DLD1 (cell line): ENCODE data around the gene PLXNB2.
"Not testable (repeated sequence)": the region's sequence is repeated elsewhere in the genome, so short reads cannot be mapped to it uniquely, and the experiment has no call there.

Experiments used
- in situ Hi-C: cut with HindIII; loops from 2 replicates; pipeline ENCODE4 v1.10.0; 2017; ENCODE audit warnings: low sequenced_read_pairs

Gene PLXNB2

DNA sequence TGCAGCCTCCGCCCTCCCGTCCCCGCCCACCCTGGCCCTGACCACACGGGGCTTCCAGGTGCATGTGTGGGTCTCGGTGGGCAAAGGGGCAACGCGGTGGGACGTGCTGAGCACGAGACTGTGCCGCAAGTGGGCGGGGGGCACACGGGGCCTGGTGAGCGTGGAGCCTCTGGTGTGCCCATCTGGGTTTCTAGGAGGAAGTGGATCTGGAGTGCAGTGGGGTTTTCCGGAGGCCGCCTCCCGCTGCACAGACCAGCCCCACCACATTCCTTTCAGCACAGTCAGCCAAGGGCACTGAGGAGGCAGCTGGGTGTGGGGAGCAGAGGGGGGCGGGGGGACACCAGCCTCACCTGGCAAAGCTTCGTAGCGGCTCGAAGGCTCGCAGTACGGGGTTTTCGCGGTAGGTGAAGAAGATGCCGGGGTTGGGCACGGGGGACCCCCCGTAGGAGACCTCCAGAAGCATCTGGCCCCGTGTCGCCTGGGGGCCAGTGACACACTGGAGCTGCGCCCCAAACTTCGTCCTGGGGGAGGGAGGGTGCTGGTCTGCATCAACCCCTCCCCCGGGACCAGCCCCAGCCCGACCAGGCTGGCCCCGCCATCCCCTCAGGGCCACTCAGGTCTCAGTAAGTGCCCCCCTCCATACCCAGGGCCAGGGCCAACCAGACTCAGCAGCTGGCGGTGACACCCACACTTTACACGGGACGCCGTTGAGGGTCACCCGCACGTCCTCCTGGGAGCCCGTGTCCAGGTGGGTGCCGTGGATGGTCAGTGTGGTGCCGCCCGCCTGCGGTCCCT is 24.9 kb downstream of the PLXNB2 start:
- in situ Hi-C loops: no loop called here

DNA sequence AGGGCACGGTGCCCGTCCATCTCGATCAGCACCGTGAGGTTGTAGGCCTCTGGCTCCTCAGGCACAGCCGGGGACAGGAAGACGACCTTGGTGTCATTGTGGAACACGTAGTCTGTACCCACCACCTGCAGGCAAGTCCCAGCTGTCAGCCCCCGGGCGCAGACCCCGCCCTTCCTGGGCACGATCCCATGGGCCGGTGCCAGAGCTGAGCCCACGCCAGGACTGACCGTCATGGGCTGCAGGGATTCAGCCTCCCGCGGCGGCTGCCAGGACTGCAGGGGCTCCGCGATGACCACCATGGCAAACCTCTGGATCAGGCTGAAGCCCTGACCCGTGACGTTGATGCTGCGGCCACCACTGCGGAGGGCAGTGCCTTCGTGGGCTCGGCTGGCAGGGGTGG is 25.5 kb downstream of the PLXNB2 start:
- in situ Hi-C loops: no loop called here

DNA sequence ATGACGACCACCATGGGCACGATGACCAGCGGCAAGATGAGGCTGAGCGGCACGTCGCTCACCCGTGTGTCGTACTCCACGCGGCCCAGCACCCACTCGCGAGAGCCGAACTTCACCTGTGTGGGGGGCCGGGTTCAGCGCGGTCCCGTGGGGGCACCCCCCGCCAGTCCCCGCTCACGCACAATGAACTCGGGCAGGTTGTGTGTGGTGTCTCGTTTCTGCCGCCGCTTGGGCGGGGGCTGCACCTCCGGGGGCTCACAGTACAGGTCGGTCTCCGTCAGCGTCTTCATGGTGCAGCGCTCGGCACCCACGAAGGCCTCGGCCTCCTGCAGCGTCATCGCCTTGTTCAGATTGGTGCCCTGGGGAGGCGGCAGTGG is 26.1 kb downstream of the PLXNB2 start:
- in situ Hi-C loops: no loop called here

DNA sequence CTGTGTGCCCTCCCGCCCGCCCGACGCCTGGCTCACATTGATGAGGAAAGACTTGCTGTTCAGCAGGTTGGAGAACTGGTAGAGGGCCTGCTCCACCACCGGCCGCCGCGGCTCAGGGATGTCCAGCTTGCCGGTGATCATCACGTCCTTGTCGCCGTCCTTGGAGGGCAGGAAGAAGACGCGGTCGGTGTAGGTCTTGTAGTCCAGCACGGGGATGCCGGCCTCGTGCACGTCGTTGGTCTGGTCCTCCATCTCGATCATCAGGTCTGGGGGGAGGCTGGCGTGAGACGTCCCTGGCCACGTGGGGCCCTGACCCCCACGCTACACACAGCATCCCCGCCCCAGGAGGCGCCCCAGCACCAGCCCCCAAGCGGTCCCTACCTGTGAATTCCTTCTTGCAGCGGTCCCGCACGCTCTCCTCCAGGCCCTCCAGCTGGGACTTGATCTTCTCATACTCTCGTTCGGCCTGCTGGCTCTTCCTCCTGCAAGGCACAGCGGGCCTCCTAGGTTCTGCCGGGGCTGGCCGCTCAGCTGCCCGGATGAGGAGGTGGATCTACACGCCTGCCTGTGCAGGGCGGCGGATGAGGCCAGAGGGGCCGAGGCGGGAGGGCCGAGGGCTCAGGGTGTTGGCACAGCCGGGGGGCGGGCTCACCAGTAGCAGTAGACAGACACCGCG is 26.6 kb downstream of the PLXNB2 start:
- in situ Hi-C loops: no loop called here

DNA sequence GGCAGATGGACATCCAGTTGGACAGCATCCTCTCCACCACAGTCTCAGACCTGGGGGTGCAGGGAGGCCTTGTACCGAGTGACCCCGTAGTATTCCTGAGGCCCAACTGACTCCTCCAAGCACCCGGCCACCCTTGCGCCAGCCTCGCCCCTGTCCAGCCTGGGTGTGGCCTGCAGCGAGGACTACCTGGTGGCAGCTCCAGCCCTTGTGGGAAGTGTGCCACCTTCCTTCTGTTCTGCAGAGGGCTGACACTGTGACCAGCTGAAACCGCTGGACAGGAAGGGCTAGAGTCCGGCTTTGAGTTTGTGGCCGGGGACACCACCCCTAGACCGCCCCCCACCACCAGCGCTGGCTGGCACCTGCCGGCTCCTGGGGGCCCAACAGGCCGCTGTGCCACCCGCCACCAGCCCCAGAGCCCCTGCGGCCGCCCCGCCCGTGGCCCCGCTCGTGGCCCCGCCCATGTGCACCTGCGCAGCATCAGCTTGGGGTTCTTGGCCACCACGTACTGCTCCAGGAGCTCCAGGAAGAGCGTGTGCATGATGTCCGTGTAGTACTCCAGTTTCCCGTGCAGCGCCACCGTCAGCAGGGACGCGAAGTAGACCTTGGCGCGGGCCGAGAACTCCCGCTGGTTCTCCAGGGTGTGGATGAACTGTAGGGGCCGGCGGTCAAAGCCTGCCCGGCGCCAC is 27.3 kb downstream of the PLXNB2 start:
- in situ Hi-C loops: no loop called here

DNA sequence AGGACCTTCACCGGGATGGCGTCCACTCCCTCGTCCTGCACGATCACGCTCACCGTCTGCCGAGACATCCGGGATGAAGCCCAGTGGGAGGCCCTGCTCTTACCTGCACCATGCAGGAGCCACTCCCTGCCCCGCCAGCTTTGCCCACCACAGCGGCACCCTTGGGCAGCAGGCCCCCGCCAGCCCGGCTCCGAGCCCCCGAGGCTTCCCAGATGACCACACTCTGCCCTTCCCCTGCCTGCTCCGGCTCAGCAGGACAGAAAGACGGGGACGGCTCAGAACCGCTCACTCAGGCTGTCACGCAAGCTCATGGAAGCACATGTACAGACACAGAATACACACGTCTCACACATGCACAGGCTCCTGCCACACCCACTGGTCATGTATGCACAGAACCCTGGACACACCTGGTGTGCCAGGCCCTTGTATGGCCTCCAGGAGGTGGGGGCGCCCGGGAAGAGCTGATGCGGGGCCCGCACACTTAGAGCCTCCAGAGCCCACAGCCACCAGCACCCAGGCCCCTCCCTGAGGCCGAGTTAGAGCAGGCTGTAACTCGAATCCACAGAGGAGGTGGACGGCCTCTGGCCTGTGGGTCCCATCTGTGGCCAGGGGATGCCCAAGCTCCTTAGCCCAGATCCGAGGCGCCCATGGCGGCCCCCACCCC is 28.4 kb downstream of the PLXNB2 start:
- in situ Hi-C loops: no loop called here

DNA sequence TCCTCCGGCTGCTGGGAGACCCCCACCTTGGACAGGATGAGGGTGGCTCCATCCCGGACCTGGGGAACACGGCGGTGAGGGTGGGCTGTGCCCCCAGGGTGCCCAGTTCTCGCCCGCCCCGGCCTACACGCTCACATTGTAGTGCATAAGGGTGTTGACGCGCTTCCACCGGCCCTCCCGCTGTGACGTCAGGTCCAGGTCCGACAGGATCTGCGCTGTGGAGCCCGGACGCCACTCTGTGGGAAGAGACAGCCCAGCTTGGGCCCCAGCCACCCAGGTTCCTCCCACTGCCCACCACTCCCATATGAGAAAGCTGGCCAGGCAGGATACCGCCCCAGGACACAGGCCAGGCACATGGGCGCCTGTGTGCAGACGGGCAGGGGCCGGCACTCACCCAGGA is 29.0 kb downstream of the PLXNB2 start:
- in situ Hi-C loops: no loop called here

DNA sequence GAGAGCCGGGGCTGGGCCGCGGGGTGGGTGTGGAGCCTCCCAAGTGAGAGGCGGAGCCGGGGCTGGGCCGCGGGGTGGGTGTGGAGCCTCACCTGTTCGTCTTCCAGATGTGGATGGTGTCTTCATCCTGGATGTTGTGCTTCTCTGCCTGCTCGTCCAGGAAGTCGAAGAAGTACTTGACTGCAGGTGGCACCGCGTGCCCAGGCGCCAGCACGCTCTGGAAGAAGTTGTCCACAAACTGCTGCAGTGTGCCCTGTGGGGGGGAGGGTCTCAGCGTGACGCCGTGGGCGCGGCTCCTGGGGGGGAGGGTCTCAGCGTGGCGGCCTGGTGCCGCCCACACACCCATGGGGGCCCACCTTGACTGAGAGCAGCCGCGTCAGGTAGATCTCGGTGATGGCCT is 29.7 kb downstream of the PLXNB2 start:
- in situ Hi-C loops: no loop called here

DNA sequence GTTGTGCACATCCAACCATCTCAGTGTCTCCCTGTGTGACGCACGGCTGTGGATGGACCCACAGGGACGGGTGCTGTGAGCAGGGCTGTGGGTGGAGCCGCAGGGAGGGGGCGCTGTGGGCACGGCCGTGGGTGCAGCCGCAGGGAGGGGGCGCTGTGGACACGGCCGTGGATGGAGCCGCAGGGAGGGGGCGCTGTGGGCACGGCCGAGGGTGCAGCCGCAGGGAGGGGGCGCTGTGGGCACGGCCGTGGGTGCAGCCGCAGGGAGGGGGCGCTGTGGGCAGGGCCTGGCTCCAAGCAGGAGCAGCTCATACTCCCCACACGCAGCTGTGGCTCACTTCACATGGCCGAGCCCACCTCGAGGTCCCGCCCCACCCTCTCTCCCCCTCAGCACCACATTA is 31.3 kb downstream of the PLXNB2 start:
- in situ Hi-C loops: no loop called here

DNA sequence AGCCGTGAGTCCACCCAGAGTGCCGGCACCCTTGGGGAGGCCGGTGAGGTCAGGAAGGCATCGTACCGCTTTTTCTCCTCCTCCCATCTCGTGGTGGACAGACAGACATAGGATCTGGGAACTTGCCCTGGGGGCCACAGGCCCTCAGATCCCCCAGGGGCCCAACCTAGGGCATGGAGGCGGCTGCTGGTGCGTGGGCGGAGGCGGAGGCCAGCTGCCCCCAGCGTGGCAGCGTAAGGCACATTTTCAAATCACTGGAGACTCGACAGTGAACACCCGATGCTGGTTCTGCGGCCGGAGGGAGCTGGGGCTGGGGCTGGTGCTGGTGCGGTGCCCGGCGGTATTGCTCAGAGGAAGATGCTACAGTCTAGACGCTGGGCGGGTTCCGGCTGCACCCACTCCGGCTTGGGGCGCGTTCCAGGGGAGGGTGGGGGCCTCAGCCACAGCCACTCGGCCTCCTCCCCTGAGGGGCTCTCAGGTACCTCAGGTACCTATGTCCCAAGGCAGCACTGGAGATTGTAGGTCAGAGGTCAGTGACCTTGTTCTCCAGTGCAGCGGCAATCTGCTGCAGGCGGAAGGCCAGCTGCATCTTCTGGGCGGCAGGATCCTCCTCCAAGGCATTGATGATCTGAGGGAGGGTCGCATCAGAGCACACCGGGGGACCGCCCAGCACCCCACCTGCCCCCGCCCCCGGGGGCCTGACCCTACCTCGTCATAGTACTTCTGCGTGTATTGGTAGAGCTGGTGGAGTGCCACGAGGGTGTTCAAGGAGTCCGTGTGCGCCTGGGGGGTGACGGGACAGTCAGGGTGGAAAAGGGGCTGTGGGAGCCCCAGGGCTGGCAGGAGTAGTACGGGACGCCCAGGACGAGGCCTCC is 32.0 kb downstream of the PLXNB2 start:
- in situ Hi-C loops: no loop called here

DNA sequence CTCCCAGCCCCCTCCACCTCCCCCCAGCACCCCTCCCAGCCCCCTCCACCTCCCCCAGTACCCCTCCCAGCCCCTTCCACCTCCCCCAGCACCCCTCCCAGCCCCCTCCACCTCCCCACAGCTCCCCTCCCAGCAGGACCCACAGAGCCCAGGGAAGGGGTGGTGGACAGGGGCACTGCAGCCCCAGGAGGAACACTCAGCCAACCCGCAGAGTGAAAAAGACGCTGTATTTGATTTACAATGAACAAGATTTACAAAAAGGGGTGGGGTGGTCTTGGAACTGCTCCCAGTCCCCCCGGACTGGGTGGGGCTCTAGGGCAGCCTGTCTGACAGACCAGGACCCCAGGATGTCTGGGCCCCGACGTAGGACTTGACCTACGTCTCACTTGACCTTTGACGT is 32.7 kb downstream of the PLXNB2 start:
- in situ Hi-C loops: no loop called here

DNA sequence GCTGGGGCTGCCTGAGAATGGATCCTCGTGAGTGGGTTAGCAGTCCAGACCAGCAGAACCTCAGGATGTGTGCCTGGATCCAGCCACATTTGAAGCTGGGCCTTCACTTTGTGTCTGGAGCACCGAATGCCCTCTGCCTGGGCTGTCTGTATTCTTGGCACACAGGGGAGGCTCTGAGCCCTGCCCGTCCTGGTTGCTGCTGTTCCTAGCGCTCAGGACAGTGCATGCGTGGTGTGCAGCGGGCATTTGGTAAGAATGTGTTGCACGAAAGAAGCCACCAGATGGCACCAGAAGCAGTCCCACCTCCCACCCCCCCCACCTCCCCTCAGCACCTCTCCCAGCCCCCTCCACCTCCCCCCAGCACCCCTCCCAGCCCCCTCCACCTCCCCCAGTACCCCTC is 33.1 kb downstream of the PLXNB2 start:
- in situ Hi-C loops: no loop called here

DNA sequence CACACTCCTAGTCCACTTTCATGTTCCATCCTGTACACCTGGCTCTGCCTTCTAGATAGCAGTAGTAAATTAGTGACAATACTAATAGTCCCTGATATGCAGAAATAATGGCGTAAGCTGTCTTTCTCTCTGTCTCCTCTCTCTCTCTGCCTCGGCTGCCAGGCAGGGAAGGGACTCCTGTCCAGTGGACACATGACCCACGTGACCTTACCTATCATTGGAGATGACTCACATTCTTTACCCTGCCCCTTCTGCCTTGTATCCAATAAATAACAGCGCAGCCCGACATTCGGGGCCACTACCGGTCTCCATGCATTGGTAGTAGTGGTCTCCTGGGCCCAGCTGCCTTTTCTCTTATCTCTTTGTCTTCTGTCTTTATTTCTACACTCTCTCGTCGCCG is 33.7 kb downstream of the PLXNB2 start:
- in situ Hi-C loops: not testable (repeated sequence)

DNA sequence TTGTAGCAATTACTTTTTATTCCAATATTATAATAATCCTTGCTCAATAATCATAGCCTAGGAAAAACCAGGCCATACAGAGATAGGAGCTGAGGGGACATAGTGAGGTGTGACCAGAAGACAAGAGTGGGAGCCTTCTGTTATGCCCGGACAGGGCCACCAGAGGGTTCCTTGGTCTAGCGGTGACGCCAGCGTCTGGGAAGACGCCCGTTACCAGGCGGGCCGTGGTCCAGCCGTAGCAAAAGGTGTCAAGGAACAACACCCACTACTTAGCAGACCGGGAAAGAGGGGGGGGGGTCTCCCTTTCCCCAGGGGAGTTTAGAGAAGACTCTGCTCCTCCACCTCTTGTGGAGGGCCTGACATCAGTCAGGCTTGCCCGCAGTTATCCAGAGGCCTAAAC is 34.1 kb downstream of the PLXNB2 start:
- in situ Hi-C loops: not testable (repeated sequence)

DNA sequence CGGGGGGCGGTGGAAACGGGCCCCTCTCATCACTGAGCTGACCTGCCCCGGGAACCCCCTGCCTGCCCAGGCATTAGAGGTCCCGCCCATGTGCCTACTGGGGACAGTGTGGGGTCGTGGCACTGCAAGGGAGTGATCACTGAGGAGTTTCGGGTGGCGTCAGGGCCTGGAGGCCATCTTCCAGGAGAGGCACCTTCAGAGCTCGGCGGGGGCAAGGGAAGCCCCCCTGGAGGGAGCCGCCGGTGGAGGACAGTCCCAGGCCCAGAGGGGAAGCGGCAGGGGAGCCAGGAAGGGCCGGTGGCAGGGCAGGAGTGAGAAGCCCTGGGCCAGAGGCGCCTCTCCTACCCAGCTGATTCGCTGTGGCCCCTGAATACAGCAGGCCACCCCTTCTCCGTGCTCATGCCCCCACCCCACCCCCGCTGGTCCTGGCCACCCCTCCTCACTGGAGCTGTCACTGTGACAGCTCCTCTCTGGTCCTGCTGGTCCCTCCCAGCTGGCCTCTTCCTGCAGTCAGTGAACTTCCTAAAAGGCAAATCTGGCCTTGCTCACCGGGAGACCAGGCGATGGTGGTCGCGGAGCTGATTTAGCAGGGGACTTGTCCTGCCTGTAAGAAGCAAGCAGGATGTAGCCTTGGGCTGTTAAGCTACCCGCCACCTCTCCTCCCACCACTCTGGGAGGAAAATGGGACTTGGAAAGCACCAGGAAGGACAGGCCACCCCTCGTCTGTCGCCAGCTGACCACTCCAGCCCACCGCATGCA is 35.2 kb downstream of the PLXNB2 start:
- in situ Hi-C loops: no loop called here

DNA sequence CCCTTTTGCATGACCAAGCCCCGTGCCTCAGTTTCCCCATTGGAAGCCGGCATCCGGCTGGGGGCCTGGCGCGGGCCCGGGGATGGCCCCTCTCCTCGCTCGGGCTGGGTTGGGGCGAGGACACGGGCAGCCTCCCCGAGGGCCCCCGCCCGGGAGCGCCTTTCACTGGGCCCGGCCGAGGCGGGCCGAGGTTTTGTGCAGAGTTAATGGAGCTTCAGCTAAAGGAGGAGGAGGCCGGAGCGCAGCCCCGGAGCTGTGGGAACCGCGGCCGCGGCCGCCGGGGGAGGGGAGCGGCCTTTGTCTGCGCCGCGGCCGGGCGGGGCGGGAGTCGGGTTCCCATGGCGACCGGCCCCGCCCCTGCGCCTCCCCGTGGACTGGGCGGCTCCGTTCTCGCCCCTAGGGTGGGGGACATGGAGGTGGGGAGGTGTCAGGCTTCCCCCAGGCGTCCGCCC is 35.9 kb downstream of the PLXNB2 start:
- in situ Hi-C loops: no loop called here

DNA sequence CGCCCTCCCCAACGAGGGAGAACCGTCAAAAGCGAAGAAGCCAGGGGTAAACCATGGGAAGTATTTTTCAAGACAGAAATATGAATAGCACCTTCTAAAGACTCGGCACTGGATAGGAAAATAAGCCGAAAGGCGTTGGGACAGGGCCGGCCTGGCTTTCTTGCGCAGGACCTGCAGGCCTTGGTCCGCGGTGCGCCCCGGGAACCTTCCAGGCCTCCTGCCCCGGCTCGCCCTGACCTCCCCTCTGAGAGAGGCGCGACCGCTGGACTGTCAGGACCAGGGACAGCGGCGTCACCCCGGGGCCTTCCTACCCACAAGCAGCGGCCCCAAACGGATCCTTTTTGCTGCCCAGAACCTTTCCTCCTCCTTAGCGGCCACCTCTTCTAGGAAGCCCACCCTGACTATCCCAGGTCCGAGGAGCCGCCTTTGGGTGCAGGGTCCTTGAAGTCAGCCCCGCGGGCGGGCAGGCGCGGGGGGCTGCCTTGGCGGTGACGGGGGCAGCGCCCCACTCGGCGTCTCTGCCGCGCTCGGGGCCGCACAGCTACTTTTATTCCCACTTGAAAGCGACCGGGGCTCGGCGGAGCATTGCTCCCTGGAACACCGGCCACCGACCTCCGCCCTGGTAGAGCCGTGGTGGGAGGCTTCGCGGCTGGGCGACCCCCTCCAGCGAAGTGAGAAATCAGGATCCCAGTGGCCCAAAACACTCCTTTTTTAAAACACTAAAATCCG is 36.6 kb downstream of the PLXNB2 start:
- in situ Hi-C loops: no loop called here

DNA sequence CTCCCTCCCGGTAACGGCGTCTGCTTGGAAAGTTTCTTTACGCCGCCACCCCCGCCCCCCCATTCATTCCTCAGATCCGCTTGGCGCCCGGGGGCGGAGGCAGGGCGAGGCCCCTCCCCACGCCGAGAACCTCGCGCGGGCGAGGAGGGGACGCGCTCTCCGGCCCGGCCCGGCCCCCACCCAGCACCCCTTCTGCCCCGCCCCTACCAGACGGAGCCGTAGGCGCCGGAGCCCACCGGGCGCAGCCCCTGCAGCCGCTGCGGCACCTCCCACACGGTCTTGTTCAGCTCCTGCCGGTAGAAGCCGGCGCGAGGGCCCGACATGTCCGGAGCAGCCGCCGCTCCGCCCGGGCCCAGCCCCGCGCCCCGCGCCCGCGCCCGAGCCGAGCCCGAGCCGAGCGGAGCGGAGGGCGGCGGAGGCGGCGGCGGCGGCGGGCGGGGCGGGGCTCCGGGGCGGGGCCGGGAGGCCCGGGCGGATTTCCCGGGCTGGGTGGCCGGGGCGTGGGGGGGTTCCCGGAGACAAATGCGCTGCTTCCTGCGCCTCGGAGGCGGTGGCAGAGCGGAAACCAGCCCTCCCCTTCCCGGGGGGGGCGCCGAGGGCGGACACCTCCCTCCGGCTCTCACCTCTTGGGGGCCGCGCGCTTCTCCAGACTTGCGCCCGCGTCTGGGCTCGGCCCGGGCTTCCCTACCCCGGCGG is 37.3 kb downstream of the PLXNB2 start, which contains the start of gene MAPK11:
Gene MAPK11 (minus strand): TSS at position 411 of the 696 bp plus-strand sequence. CDS start 88 bp downstream, at position 323.
- in situ Hi-C loops: no loop called here
